Activated effector memory CD4-positive, alpha-beta T cell treated with Interleukin-2 at 50 U/mL for 16 hours (primary cell): ENCODE results near the gene LIME1.

Experiments used
- DNase-seq: peaks from one replicate; pipeline ENCODE4 v3.0.0-alpha.2; 2020

LIME1 gene, protein sequence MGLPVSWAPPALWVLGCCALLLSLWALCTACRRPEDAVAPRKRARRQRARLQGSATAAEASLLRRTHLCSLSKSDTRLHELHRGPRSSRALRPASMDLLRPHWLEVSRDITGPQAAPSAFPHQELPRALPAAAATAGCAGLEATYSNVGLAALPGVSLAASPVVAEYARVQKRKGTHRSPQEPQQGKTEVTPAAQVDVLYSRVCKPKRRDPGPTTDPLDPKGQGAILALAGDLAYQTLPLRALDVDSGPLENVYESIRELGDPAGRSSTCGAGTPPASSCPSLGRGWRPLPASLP

DNA sequence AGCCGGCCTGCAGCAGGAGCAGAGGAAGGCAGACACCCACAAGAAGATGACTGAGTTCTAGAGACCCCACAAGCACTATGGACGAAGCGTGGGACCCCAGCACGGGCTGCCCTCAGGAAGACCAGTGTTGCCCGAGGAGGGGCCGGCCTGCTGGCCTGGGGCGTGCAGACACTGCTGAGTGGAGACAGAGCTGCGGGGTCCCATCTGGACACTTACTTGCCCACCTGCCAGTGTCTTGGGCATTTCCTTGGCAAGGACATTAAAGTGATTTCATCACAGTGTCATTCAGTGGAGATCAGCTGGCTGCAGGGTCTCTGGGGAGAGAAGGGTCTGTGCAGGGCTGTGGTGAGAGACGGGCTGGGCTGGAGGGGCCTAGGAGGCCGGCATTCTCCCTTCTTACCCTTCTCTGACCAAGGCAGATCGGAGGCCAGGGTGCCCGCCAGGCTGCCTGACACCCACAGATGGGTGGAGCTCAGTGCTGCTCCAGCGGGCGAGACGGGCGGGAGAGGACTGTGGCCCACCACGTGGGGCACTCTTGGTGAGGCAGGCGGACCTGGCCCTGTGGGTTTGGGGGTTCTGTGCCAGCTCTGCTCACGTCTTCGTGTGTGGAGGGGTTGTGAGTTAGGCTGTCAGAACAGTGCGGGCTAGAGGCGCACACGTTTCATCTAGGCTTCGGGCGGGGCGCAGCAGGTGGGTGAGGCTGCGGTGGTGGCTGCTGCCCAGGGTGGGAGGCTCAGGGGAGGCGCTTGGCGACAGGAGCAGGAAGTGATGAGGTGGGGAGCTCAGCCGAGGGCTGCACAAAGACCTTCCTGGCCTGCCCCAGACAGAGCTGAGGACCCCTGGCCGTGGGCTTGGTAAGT is at the start of gene LIME1:
LIME1 (plus strand) TSS at position 806 of the 860 bp plus-strand sequence. CDS start 886 bp downstream, outside the sequence.
- DNase-seq: peak; percentile 77

DNA sequence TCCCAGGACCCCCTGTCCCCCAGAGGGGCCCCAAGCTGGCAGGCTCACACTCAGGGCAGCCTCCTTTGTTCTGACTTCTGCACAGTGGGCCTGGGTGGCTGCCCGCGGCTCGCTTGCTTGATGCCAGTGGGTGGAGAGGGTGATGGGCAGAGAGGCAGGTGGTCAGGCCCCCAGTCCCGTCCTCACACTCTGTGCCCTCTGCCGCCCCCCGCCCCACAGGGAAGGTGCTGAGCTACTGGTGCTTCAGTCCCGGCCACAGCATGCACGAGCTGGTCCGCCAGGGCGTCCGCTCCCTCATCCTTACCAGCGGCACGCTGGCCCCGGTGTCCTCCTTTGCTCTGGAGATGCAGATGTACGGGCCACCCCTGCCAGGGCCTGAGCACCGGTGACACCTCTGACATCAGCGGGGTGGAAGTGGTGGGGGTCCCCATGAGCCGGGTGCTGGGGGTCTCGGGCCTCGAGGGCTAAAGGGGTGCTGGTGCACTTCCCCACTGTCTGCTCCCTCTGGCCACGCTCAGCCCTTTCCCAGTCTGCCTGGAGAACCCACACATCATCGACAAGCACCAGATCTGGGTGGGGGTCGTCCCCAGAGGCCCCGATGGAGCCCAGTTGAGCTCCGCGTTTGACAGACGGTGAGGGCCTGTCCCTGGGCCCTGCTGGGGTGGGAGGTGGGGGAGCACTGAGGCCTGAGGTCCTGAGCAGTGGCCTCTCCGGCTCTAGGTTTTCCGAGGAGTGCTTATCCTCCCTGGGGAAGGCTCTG is 48.9 kb upstream of the LIME1 start:
- DNase-seq: no peak

DNA sequence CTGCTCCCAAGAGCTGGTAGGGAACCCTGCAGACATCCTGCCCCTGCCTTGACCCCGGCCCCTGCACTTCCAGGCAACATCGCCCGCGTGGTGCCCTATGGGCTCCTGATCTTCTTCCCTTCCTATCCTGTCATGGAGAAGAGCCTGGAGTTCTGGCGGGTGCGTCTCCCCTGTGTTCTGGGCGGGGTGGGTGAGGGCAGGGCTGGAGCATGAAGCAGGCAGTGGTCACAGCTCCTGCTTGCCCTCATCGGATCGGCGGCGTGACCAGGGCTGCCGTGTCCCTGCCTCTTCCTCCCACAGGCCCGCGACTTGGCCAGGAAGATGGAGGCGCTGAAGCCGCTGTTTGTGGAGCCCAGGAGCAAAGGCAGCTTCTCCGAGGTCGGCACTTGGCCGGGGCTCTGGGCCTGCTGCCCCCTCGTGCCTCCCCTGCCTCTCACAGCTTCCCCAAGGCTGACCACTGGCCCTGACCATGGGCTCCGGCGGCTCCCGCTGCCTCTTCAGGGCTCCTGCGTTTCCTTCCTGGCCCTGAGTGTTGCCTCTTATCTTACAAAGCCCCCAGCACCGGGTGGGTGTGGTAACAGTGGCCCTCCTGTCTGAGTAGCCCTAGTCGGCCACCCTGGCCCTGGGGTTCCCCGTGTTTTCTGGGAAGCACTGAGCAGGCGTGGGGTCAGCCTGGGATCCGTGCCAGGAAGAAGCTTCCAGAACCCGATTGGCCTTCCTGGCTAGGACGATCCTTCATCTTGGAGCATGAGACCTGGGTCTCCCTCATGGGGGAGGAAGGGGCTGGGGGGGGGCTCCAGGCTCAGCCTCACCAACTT is 48.0 kb upstream of the LIME1 start:
- DNase-seq: no peak

DNA sequence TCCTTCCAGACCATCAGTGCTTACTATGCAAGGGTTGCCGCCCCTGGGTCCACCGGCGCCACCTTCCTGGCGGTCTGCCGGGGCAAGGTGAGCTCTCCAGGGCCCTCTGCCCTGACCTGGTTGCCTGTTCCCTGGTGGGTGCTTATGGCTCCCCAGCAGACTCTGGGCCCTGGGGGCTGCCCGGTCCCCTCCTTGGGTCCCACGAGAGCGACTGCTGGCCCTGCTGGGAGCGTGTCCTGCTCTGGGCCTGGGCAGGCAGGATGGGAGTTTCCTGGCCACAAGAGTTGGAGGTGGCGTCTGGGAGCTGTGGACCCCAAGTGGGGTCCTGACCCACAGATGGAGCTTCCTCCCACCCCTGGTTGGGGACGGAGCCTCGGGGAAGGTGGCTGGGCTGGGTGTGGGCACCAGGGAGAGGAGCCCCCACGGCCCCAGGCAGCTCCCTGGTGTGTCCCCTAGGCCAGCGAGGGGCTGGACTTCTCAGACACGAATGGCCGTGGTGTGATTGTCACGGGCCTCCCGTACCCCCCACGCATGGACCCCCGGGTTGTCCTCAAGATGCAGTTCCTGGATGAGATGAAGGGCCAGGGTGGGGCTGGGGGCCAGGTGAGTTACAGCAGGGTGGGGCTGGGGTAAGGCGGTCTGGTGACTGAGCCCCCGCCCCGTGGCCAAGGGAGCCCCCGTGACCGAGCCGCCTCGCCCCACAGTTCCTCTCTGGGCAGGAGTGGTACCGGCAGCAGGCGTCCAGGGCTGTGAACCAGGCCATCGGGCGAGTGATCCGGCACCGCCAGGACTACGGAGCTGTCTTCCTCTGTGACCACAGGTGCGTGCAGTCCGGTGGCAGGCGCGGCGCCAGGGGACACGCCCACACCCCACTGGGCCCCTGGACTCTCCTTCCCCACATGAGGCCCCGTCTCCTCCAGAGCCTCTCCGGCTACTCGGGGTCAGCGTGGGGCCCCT is 47.1 kb upstream of the LIME1 start:
- no peak for DNase-seq

DNA sequence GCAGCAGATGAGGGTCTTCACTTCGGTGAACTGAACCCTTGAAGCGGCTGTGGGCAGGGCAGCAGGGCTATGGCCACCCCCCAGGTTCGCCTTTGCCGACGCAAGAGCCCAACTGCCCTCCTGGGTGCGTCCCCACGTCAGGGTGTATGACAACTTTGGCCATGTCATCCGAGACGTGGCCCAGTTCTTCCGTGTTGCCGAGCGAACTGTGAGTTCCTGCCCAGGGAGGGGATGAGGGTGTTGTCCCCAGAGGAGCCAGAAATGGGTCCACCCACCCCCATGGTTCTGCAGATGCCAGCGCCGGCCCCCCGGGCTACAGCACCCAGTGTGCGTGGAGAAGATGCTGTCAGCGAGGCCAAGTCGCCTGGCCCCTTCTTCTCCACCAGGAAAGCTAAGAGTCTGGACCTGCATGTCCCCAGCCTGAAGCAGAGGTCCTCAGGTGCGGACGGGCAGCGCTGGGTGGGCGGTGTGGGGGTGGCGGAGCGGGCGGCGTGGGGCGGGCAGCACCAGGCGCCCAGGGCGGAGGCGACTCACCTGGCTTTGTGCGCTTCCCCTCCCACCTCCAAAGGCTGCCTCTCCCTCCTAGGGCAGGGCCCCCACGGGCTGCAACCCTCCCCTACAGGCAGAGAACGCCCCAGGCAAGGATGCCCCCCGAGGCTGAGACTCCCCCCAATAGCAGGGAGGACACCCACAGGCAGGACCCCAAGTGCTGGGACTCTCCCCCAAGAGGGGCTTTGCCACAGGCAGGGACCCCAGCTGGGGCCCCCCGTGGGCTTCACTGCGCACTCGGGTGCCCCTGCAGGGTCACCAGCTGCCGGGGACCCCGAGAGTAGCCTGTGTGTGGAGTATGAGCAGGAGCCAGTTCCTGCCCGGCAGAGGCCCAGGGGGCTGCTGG is 46.2 kb upstream of the LIME1 start:
- DNase-seq: no peak

DNA sequence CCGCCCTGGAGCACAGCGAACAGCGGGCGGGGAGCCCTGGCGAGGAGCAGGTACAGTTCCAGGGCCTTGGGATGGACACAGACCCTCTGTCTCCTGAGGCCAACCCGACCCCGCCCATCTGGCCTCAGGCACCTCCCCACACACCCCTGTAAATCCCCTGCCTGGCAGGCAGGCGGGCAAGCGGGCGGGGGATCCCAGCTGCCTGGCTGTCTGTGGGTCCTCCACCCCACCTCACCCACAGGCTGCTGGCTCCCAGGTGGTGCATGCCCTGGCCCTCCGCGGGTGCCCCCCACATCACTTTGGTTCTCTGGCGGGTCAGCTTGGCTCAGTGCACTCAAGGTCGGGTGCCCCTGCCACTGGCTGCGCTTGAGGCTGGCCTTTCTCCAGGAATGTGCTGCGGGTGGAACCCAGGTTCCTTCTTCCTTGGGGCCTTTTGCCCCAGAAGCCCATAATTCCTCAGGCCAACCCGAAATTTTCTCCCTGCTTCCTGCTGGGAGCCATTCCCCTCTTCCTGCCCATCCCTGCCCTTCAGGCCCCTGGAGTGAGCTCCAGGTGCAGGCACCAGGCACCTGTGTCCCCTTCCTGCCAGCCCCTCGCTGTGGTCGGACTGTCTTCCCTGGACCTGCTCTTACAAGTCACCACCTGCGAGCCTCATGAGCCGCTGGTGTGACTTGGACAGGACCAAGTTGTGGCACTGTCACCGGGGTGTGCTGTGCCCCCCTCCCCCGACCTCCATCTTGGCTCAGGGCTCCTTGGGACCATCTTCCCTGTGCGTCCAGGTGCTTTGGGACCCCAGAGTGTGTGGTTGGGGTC is 45.4 kb upstream of the LIME1 start:
- DNase-seq: no peak

DNA sequence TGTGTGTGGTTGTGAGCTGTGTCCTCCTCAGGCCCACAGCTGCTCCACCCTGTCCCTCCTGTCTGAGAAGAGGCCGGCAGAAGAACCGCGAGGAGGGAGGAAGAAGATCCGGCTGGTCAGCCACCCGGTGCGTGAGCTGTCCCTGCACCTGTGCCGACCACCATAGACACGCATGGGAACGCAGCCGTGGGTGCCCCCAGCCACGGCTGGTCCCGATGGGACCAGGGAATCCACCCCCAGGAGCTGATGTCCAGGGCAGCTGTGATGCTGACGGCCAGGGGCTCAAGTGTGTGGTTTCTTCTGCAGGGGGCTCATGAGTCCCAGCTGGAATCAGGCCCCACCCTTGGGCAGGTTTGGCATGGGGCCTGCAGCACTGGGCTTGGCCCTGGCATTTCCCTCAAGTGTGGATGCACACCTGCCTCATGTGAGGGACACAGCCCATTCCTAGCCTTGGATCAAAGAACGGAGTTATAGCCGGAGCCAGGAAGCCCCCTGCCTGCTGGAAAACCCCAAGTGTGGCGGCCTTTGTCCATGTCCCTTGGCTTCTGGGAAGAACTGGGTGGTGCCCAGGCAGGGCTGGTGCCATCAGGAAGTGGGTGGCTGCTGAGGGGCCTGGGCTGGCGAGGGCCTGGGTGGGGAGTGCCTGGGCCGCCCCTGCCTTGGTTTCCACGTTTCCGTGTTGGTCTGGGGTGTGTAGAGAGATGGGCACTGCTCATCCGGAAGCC is 44.6 kb upstream of the LIME1 start:
- no peak for DNase-seq

DNA sequence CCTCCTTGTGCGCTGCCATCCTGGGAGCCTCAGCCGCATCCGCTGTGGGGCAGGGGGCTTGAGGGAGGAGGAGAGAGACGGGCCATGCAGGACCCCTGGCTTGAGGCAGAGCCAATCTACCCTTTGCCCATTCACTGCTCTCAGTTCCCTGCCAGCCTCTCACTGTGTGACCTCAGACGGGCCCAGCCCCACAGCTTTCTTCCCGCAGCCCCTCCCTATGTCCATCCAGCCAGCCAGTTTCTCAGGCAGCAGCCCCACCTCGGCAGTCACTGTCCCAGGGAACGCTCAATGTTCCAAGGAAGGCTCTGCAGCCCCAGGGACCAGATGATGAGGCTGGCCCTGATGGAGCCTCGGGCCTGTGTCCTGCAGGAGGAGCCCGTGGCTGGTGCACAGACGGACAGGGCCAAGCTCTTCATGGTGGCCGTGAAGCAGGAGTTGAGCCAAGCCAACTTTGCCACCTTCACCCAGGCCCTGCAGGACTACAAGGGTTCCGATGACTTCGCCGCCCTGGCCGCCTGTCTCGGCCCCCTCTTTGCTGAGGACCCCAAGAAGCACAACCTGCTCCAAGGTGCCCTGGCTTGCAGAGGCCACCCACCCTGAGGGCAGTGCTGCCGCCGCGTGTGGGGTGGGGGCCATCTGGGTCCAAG is 43.9 kb upstream of the LIME1 start:
- DNase-seq: no peak

DNA sequence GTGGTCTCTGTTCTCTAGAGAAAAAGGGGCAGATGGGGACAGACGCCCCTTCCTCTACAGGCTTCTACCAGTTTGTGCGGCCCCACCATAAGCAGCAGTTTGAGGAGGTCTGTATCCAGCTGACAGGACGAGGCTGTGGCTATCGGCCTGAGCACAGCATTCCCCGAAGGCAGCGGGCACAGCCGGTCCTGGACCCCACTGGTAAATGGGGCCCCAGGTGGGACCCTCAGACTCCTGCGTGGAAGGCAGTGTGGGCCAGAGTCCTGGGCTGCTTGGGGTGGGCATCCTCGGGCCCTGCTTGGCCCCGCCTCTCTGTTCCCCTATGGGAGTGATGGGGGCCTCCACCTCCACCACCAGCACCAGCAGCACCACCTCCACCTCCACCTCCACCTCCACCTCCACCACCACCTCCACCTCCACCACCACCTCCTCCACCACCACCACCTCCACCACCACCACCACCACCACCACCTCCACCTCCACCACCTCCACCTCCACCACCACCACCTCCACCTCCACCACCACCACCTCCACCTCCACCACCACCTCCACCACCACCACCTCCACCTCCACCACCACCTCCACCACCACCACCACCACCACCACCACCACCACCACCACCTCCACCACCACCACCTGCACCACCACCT is 43.3 kb upstream of the LIME1 start:
- DNase-seq: no peak

DNA sequence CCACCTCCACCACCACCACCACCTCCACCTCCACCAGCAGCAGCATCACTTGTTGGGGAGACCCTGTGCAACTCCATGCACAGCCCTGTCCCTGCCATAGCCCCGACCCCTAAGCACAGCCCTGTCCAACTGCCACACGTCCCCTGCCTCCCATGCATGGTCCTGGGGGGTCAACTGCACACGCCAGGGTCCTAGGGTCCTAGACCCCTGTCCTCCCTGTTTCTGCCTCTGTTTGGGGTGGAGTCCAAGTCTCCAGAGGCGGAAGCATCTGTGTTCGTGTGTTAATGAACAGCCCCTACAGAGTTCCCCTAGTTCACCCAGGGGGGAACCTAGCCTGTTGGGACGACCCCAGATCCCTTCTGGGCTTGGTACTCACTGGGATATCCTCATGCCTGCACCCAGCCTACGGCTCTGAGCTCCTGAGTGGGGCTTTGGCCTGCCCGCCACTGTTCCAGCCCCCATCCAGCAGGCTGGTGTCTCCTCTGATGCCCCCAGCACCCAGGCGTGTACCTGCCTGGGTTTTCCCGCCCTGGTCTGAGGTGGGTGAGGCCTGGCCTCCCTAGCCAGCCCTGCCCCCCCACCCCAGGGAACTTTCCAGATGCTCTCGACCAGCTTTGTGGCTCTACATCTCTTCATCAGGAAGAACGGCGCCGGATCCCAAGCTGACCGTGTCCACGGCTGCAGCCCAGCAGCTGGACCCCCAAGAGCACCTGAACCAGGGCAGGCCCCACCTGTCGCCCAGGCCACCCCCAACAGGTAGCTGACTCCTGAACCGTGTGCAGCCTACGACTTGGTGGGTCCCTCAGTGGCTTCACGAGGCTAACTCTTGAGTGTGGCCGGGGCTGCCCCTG is 42.5 kb upstream of the LIME1 start:
- DNase-seq: no peak

DNA sequence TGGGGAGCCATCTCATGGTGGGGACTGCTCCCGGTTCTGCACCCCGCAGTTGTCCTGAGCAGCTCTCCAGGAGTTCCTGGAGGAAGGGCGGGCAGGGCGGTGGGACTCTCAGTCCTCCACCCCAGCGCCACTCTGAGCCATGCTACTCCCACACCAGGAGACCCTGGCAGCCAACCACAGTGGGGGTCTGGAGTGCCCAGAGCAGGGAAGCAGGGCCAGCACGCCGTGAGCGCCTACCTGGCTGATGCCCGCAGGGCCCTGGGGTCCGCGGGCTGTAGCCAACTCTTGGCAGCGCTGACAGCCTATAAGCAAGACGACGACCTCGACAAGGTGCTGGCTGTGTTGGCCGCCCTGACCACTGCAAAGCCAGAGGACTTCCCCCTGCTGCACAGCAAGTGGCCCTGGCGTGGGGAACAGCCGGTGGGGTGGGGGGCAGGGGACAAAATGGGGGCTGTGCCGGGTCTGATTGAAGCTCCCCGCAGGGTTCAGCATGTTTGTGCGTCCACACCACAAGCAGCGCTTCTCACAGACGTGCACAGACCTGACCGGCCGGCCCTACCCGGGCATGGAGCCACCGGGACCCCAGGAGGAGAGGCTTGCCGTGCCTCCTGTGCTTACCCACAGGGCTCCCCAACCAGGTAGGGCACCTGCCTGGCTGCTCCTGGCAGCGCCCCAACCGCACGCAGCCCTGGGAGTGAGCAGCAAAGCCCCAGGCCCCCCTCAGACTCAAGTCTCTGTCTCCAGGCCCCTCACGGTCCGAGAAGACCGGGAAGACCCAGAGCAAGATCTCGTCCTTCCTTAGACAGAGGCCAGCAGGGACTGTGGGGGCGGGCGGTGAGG is 41.7 kb upstream of the LIME1 start:
- DNase-seq: no peak

DNA sequence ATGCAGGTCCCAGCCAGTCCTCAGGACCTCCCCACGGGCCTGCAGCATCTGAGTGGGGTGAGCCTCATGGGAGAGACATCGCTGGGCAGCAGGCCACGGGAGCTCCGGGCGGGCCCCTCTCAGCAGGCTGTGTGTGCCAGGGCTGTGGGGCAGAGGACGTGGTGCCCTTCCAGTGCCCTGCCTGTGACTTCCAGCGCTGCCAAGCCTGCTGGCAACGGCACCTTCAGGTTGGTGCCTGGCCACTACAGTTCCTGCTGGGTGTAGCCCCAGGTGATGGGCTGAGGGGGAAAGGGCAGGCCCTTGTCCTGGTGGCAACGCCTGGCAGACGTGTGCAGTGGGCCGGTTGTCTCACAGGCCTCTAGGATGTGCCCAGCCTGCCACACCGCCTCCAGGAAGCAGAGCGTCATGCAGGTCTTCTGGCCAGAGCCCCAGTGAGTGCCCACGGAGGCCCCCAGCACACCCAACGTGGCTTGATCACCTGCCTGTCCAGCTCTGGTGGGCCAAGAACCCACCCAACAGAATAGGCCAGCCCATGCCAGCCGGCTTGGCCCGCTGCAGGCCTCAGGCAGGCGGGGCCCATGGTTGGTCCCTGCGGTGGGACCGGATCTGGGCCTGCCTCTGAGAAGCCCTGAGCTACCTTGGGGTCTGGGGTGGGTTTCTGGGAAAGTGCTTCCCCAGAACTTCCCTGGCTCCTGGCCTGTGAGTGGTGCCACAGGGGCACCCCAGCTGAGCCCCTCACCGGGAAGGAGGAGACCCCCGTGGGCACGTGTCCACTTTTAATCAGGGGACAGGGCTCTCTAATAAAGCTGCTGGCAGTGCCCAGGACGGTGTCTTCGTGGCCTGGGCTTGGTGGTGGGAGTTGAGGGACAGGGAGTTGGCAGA is 40.8 kb upstream of the LIME1 start:
- no peak for DNase-seq

DNA sequence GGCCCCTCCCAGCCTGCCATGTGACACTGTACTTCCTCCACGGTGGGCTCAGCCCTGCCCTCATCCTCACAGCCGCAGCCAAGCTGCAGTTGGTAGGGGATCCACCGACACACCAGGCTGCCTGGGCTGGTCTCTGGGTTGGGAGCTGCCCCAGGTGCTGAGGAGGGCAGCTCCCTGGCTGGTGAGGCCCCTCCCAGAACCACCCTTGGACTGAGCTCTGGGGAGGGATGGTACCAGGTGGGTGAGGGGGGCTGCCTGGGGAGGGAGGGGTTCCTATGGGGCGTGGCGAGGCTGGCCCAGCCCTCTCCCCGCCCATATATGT is 40.2 kb upstream of the LIME1 start:
- no peak for DNase-seq

DNA sequence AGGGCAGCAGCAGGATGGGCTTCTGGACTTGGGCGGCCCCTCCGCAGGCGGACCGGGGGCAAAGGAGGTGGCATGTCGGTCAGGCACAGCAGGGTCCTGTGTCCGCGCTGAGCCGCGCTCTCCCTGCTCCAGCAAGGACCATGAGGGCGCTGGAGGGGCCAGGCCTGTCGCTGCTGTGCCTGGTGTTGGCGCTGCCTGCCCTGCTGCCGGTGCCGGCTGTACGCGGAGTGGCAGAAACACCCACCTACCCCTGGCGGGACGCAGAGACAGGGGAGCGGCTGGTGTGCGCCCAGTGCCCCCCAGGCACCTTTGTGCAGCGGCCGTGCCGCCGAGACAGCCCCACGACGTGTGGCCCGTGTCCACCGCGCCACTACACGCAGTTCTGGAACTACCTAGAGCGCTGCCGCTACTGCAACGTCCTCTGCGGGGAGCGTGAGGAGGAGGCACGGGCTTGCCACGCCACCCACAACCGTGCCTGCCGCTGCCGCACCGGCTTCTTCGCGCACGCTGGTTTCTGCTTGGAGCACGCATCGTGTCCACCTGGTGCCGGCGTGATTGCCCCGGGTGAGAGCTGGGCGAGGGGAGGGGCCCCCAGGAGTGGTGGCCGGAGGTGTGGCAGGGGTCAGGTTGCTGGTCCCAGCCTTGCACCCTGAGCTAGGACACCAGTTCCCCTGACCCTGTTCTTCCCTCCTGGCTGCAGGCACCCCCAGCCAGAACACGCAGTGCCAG is 39.7 kb upstream of the LIME1 start, which contains the start of gene TNFRSF6B:
TNFRSF6B (plus strand) TSS at position 25 of the 729 bp plus-strand sequence; CDS start at position 141, 116 bp downstream.
- no peak for DNase-seq
